Left cardiac atrium (tissue), 4 donors: ENCODE data around the gene SPIRE2. TPM values are rescaled to one million over a fixed set of nuclear protein-coding genes. Genes with fewer than 3 reads are reported as not detected.

Experiments
- ATAC-seq, 2 donors: fragments of 200-7000 bp; cut with Tn5 transposase; one replicate each; pipeline ENCODE4 v1.9.1; 2020; ENCODE audit warnings: mild to moderate bottlenecking in 2 of 2, moderate library complexity in 2 of 2
- DNase-seq: peaks from one replicate; pipeline ENCODE4 v3.0.0-alpha.2; 2020
- intact Hi-C, 2 donors: fragments of 100-400 bp; cut with DNase I; formaldehyde crosslinking; loops; one replicate each; pipeline versions ENCODE4 v1.14.1 to v1.15.1; 2022 to 2023
- total RNA-seq, 2 donors: library from RNA; stranded (reverse); fragmentation: NEBNext Ultra II Directional; extraction: Animal tissue kit (Norgen Biotek cat#: 25700); gene quantifications; one replicate each; pipeline ENCODE4 v1.2.1, GENCODE V29; 2021
- donor health status: DM: no; HTN: yes; CAD: no.
- donor health status: DM: no; HTN: yes; CAD: no; lungs with severe emphysema.
- donor health status: DM: yes; HTN: yes; CAD: no.
- donor health status: Dilated cardiomyopathy.

The SPIRE2 gene
- total RNA-seq, 2 donors from 2014 or later = 1.2 to 2.0 TPM

DNA sequence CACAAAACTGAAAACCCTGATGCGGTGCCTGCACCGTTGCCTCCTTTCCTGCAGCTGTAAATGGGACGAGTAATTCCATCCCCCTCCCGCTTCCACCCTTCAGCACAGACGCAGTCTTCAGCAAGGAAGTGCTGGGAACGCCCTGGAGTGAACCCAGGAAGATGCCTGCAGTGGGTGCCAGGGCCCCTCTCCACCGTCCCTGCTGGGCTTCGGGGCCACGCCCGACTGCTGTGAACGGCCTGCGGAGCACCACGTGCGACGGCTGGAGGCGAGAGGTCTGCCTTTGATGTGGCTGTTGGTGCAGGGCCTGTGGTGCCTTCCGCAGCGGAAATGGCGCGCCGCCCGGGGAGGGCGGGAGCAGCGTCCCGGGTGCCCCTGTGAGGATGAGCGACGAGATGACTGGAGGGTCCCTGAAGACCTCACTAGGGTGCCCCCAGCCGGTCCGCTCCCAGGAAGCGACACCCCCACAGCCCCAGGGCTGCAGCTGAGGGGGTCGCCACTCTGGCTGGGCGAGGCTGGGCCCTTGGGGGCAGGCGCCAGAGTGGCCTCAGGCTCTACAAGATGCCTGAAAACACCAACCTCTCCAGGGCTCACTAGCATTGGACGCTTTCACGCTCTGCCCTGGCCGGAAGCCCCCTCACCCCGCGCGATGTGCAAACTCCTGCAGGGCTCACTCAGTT, 89.6 kb downstream of the SPIRE2 start:
- ATAC-seq = peak; percentile 61 to 77
- DNase-seq = peak; percentile 88
- intact Hi-C loops = no loop called here

DNA sequence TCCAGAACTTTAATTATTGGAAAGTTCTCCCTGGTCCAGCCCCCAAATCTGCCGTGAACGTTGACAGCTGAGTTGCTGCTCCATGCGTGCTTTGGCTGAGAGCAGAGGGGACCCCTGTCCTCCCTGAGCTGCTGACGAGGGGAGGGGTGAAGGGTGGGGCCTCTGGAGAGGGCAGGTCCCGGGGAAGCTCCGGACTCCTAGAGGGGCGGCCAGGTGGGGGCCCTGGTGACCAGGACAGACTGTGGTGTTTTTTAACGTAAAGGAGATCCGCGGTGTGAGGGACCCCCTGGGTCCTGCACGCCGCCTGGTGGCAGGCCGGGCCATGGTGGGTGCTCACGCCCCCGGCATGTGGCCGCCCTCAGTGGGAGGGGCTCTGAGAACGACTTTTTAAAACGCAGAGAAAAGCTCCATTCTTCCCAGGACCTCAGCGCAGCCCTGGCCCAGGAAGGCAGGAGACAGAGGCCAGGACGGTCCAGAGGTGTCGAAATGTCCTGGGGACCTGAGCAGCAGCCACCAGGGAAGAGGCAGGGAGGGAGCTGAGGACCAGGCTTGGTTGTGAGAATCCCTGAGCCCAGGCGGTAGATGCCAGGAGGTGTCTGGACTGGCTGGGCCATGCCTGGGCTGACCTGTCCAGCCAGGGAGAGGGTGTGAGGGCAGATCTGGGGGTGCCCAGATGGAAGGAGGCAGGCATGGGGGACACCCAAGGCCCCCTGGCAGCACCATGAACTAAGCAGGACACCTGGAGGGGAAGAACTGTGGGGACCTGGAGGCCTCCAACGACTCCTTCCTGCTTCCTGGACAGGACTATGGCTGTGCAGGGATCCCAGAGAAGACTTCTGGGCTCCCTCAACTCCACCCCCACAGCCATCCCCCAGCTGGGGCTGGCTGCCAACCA, 90.4 kb downstream of the SPIRE2 start, which contains the start of gene MC1R:
Gene MC1R (plus strand): TSS at position 410 of the 895 bp plus-strand sequence. CDS start 397 bp downstream, at position 807.
- ATAC-seq (peak in 1 of 2 donors; percentile 1), DNase-seq (no peak)
- intact Hi-C loops = no loop called here

DNA sequence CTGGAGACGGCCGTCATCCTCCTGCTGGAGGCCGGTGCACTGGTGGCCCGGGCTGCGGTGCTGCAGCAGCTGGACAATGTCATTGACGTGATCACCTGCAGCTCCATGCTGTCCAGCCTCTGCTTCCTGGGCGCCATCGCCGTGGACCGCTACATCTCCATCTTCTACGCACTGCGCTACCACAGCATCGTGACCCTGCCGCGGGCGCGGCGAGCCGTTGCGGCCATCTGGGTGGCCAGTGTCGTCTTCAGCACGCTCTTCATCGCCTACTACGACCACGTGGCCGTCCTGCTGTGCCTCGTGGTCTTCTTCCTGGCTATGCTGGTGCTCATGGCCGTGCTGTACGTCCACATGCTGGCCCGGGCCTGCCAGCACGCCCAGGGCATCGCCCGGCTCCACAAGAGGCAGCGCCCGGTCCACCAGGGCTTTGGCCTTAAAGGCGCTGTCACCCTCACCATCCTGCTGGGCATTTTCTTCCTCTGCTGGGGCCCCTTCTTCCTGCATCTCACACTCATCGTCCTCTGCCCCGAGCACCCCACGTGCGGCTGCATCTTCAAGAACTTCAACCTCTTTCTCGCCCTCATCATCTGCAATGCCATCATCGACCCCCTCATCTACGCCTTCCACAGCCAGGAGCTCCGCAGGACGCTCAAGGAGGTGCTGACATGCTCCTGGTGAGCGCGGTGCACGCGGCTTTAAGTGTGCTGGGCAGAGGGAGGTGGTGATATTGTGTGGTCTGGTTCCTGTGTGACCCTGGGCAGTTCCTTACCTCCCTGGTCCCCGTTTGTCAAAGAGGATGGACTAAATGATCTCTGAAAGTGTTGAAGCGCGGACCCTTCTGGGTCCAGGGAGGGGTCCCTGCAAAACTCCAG, 91.5 kb downstream of the SPIRE2 start:
- no peak for DNase-seq

DNA sequence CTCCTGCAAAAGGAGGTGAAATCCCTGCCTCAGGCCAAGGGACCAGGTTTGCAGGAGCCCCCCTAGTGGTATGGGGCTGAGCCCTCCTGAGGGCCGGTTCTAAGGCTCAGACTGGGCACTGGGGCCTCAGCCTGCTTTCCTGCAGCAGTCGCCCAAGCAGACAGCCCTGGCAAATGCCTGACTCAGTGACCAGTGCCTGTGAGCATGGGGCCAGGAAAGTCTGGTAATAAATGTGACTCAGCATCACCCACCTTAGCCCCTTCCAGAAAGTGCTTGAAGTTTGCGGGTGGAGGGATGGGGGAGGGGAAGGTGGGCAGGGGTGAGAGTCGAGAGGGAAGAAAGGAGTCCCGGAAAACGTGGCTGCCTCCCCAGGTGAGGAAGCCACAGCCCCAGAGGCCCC, 92.4 kb downstream of the SPIRE2 start:
- intact Hi-C loops = no loop called here
- ATAC-seq = no peak
- DNase-seq = no peak

More for the DNA sequence above, 91.5 kb downstream of the SPIRE2 start:
- intact Hi-C loops = no loop called here
- no peak for ATAC-seq

Other genes starting within 250 kb of the SPIRE2 start
- not detected for gene DPEP1, start 214.8 kb upstream of the SPIRE2 start, total RNA-seq
- 10 to 100 TPM; 41.7 to 51.9 TPM for gene CHMP1A, start 170.8 kb upstream of the SPIRE2 start, total RNA-seq
- gene SPATA33, start 170.6 kb upstream of the SPIRE2 start, total RNA-seq = 1 to 10 TPM; 2.4 to 3.6 TPM
- 10 to 100 TPM; 22.6 to 28.0 TPM for gene CDK10, start 141.8 kb upstream of the SPIRE2 start, total RNA-seq
- 1 to 10 TPM; 4.5 to 7.1 TPM for gene SPATA2L, start 126.8 kb upstream of the SPIRE2 start, total RNA-seq
- 10 to 100 TPM; 11.6 to 12.6 TPM for gene VPS9D1, start 107.6 kb upstream of the SPIRE2 start, total RNA-seq
- gene ZNF276, start 106.9 kb upstream of the SPIRE2 start, total RNA-seq = 10 to 100 TPM; 11.9 to 18.2 TPM
- gene FANCA, start 11.8 kb upstream of the SPIRE2 start, total RNA-seq = 1 to 10 TPM; 3.6 to 4.4 TPM
- gene TCF25, start 45.1 kb downstream of the SPIRE2 start, total RNA-seq = 100 to 1,000 TPM in 1 of 2 donors, 10 to 100 TPM in 1; 85.7 to 131 TPM
- 1 to 10 TPM; 1.9 to 2.3 TPM for gene MC1R, start 90.4 kb downstream of the SPIRE2 start, total RNA-seq
- gene TUBB3, start 94.9 kb downstream of the SPIRE2 start, total RNA-seq = 1 to 10 TPM; 3.9 to 8.8 TPM
- 10 to 100 TPM; 46.3 to 50.5 TPM for gene DEF8, start 120.3 kb downstream of the SPIRE2 start, total RNA-seq
- gene DBNDD1, start 191.0 kb downstream of the SPIRE2 start, total RNA-seq = 1 to 10 TPM; 2.2 to 2.6 TPM
- not detected for gene PRDM7, start 248.9 kb downstream of the SPIRE2 start, total RNA-seq